ENCODE data around the gene GSX1.

GRCh38 chr13:27827646-27828045 is 35.4 kb downstream of the GSX1 start:
- TF ChIP-seq CTCF (conservative IDR thresholded peaks at IDR 0.05; ENCODE audit: low read depth, low read length) (no peak), RFX5 (IDR thresholded peaks at IDR 0.05; ENCODE audit: low read depth, low read length) (no peak), MAFK (IDR thresholded peaks at IDR 0.05; ENCODE audit: low read depth, low read length) (no peak), POLR2A (IDR thresholded peaks at IDR 0.05; ENCODE audit: low read depth, low read length) (no peak), USF2 (IDR thresholded peaks at IDR 0.05; ENCODE audit: low read depth, low read length) (no peak), BHLHE40 (IDR thresholded peaks at IDR 0.05; ENCODE audit: low read depth, low read length) (no peak), CHD1 (IDR thresholded peaks at IDR 0.05; ENCODE audit: low read depth, low read length) (no peak)

Measured in IMR-90 (cell line).